ENCODE measurements around the gene CCDC85A.

The CCDC85A gene

GRCh38 chr2:56244911-56245530 lies 61.2 kb downstream of the CCDC85A start:
- DNase-seq = no peak

GRCh38 chr2:56248965-56249742 lies 65.4 kb downstream of the CCDC85A start:
- DNase-seq = no peak

- DNase-seq = no peak
Measured at GRCh38 chr2:56250153-56250729, 66.5 kb downstream of the CCDC85A start.

- no peak for DNase-seq
Measured at GRCh38 chr2:56260415-56260814, 76.6 kb downstream of the CCDC85A start.

GRCh38 chr2:56262241-56262640 lies 78.5 kb downstream of the CCDC85A start:
- DNase-seq = no peak

- DNase-seq = no peak
Measured at GRCh38 chr2:56263876-56264275, 80.1 kb downstream of the CCDC85A start.

GRCh38 chr2:56266761-56267414 lies 83.1 kb downstream of the CCDC85A start:
- no peak for DNase-seq

GRCh38 chr2:56267415-56267788 lies 83.6 kb downstream of the CCDC85A start:
- DNase-seq = no peak

- DNase-seq = no peak
Measured at GRCh38 chr2:56268856-56269255, 85.1 kb downstream of the CCDC85A start.

- no peak for DNase-seq
Measured at GRCh38 chr2:56271275-56271674, 87.5 kb downstream of the CCDC85A start.

- DNase-seq = no peak
Measured at GRCh38 chr2:56285224-56285623, 101.4 kb downstream of the CCDC85A start.

GRCh38 chr2:56286936-56287335 lies 103.1 kb downstream of the CCDC85A start:
- DNase-seq = no peak

GRCh38 chr2:56287508-56287907 lies 103.7 kb downstream of the CCDC85A start:
- no peak for DNase-seq

- DNase-seq = no peak
Measured at GRCh38 chr2:56287974-56288373, 104.2 kb downstream of the CCDC85A start.

GRCh38 chr2:56288838-56289580 lies 105.2 kb downstream of the CCDC85A start:
- no peak for DNase-seq

GRCh38 chr2:56291711-56292110 lies 107.9 kb downstream of the CCDC85A start:
- DNase-seq = no peak

- DNase-seq = no peak
Measured at GRCh38 chr2:56292951-56293350, 109.2 kb downstream of the CCDC85A start.

GRCh38 chr2:56295666-56296065 lies 111.9 kb downstream of the CCDC85A start:
- no peak for DNase-seq

GRCh38 chr2:56297671-56298070 lies 113.9 kb downstream of the CCDC85A start:
- no peak for DNase-seq

- no peak for DNase-seq
Measured at GRCh38 chr2:56299171-56299691, 115.4 kb downstream of the CCDC85A start.

- DNase-seq = no peak
Measured at GRCh38 chr2:56309626-56310170, 125.9 kb downstream of the CCDC85A start.

- no peak for DNase-seq
Measured at GRCh38 chr2:56313500-56313921, 129.7 kb downstream of the CCDC85A start.
